DND-41 (cell line): ENCODE results near the gene TSSK6.

ENCODE experiments used
- ATAC-seq: fragments of 200-7000 bp; cut with Tn5 transposase; 3 replicates; pipeline ENCODE4 v1.9.1; 2021; ENCODE audit warnings: low read depth; ENCODE audit not compliant: insufficient read depth
- DNase-seq: peaks from one replicate; pipeline ENCODE4 v3.0.0-alpha.2; 2020
- H2AFZ ChIP-seq: 2 replicates; pipeline ENCODE4 v1.6.0; 2012; ENCODE audit warnings: low read depth, low read length
- H3K27ac ChIP-seq: 2 replicates; pipeline ENCODE4 v1.5.1; 2012; ENCODE audit warnings: low read length, inconsistent platforms
- H3K27me3 ChIP-seq: fragments of 200-600 bp; sonication (generic); 2 replicates; pipeline ENCODE4 v1.6.0; 2012; ENCODE audit warnings: low read length, mild to moderate bottlenecking, inconsistent platforms; ENCODE audit not compliant: insufficient read depth, poor library complexity
- H3K36me3 ChIP-seq: 2 replicates; pipeline ENCODE4 v1.5.1; 2012; ENCODE audit warnings: low read length, inconsistent platforms; ENCODE audit not compliant: insufficient read depth
- H3K4me1 ChIP-seq: 2 replicates; pipeline ENCODE4 v1.5.1; 2012; ENCODE audit warnings: mild to moderate bottlenecking, low read length; ENCODE audit not compliant: insufficient read depth
- H3K4me2 ChIP-seq: 2 replicates; pipeline ENCODE4 v1.6.0; 2012; ENCODE audit warnings: mild to moderate bottlenecking, moderate library complexity, low read length, inconsistent platforms; ENCODE audit not compliant: insufficient read depth
- H3K4me3 ChIP-seq, 2 experiments: fragments of 200-600 bp in 1 of 2; shearing (Covaris generic) in 1 of 2; 2 replicates each; pipeline ENCODE4 v1.5.1; 2012 to 2016; ENCODE audit warnings: inconsistent platforms in 2 of 2, low read length in 2 of 2, mild to moderate bottlenecking in 2 of 2, low read depth in 1 of 2, moderate library complexity in 1 of 2
- H3K79me2 ChIP-seq: 2 replicates; pipeline ENCODE4 v1.6.0; 2012; ENCODE audit warnings: low read length, inconsistent platforms; ENCODE audit not compliant: insufficient read depth
- H3K9ac ChIP-seq: 2 replicates; pipeline ENCODE4 v1.6.0; 2012; ENCODE audit warnings: low read depth, mild to moderate bottlenecking, inconsistent platforms, low read length, moderate library complexity
- H3K9me3 ChIP-seq: 2 replicates; pipeline ENCODE4 v1.5.1; 2012; ENCODE audit warnings: low read length, moderate library complexity, mild to moderate bottlenecking, inconsistent platforms; ENCODE audit not compliant: insufficient read depth, severe bottlenecking
- H4K20me1 ChIP-seq: 2 replicates; pipeline ENCODE4 v1.6.0; 2012; ENCODE audit warnings: low read length; ENCODE audit not compliant: insufficient read depth
- CTCF ChIP-seq: IDR thresholded peaks from 2 replicates; pipeline ENCODE4 v1.5.1; 2012; ENCODE audit warnings: borderline replicate concordance, low read length, moderate library complexity, mild to moderate bottlenecking; ENCODE audit not compliant: poor library complexity, severe bottlenecking; ENCODE audit errors: extremely low read depth
- EZH2 ChIP-seq: IDR thresholded peaks from 3 replicates; pipeline ENCODE4 v1.6.1; 2012; ENCODE audit warnings: borderline replicate concordance, low read depth, mild to moderate bottlenecking, moderate library complexity, low read length, inconsistent platforms; ENCODE audit not compliant: severe bottlenecking

TSSK6 gene

GRCh38 chr19:19538785-19539166 lies 23.4 kb upstream of the TSSK6 start:
- no peak overlapping the region for H3K4me2 ChIP-seq
- H4K20me1 ChIP-seq = no peaks in the 10 kb centered on the region
- DNase-seq = no peak
- H3K4me3 ChIP-seq = no peak overlapping the region
- no peaks in the 10 kb centered on the region for H3K4me1 ChIP-seq
- H3K36me3 ChIP-seq = no peaks in the 10 kb centered on the region
- H3K27me3 ChIP-seq = no peaks in the 10 kb centered on the region
- no peak overlapping the region for H3K9ac ChIP-seq
- H3K79me2 ChIP-seq = no peaks in the 10 kb centered on the region
- no peak overlapping the region for H2AFZ ChIP-seq
- H3K27ac ChIP-seq = no peak overlapping the region
- no peak for TF ChIP-seq CTCF
- TF ChIP-seq EZH2 = no peak
- ATAC-seq = no peak
- no peaks in the 10 kb centered on the region for H3K9me3 ChIP-seq

DNA sequence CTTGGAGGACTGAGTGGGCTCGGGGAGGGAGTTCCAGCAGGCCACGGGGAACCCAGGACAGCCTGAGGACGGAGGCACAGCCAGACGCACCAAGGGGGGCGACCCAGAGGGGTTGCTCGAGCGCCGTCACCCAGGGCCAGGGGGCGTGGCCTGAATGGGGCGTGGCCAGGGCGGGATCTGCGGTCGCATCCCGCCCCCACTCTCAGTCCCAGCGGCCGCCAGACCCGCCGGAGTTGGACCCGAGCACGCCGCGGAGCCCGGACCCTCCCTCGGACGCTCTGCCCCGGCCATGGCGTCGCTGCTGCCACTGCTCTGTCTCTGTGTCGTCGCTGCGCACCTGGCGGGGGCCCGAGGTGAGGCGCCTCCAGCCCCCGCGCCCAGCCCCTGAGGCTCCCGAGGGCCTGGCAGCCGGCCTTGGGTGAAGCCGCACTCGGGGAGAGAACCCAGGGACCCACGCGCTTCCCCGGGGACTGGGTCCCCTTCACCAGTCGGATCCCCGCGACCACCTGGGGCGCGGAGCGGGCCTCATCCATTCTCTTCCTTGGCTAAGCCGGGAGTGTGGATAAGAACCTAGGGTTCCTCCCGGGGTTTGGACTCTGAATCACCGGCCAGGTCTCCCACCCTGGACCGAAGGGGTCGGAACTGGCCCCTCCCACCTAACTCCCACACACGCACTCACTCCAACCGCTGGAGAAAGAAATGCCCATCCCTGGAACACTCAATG lies 22.9 kb upstream of the TSSK6 start, which contains the start of gene CILP2:
Gene CILP2, plus strand, starts transcription at position 205 of the 724 bp plus-strand sequence. Its CDS starts 85 bp downstream, at position 290.
- no peak for ATAC-seq
- DNase-seq = no peak

DNA sequence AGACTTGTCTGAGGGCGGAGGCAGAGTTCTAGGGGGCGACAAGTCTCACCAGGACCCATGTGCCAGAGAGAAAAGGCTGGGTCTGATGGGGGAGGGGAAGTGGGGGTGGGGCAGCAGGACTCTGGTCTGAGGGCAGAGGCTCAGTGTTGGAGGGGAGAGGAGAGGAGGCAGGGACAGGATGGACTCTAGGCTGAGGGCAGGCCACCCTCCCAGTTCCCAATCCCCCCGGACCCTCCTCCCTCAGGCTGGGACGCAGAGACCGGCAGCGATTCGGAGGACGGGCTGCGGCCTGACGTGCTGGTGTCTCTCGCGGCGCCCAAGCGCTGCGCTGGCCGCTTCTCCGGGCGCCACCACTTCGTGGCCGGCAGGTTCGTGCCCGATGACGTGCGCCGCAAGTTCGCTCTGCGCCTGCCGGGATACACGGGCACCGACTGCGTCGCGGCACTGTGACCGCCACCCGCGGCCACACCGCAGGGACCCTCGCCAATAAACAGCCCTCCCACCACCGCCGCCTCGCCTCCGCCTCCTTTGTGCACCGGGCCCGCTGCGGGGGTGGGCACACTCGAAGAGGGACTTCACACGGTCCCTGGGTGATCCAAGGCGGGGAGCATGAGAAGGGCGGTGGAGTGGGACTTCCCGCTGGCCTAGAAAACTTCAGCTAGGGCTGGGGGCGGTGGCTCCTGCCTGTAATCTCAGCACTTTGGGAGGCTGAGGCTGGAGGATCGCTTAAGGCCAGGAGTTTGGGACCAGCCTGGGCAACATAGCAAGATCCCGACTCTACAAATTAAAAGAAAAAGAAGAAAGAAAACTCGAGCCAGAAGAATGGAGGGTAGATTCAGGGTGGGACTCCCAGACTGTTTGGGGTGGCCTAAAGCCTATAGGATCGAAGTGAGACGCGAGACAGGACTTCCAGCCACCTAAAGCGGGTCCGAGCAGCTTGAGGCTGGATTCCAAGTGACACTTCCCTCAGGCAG lies 22.0 kb upstream of the TSSK6 start:
- TF ChIP-seq CTCF = no peak
- TF ChIP-seq EZH2 = no peak
- Histone ChIP-seq H3K27ac (no peak overlapping the region), H3K4me1 (peaks cover 3% of the 10 kb centered on the region)

More for the DNA sequence above, 22.9 kb upstream of the TSSK6 start, which contains the start of gene CILP2:
- Histone ChIP-seq H3K4me1 (no peaks in the 10 kb centered on the region), H3K27ac (no peak within 1 kb of the TSS), H2AFZ (no peak within 1 kb of the TSS), H3K9ac (no peak within 1 kb of the TSS), H3K79me2 (no peaks in the 10 kb centered on the region), H3K4me2 (no peak within 1 kb of the TSS), H3K9me3 (no peaks in the 10 kb centered on the region), H4K20me1 (no peaks in the 10 kb centered on the region), H3K4me3 (no peak within 1 kb of the TSS), H3K27me3 (no peaks in the 10 kb centered on the region), H3K36me3 (no peaks in the 10 kb centered on the region)
- TF ChIP-seq EZH2 (no peak), CTCF (no peak)

More for the DNA sequence above, 22.0 kb upstream of the TSSK6 start:
- H4K20me1 ChIP-seq = 0 out of 2 replicates have a peak, but pooled peaks cover 5% of the 10 kb centered on the region
- H3K4me2 ChIP-seq = no peak overlapping the region
- ATAC-seq = no peak
- no peaks in the 10 kb centered on the region for H3K79me2 ChIP-seq
- H3K9me3 ChIP-seq = no peaks in the 10 kb centered on the region
- H3K9ac ChIP-seq = no peak overlapping the region
- no peaks in the 10 kb centered on the region for H3K27me3 ChIP-seq
- no peaks in the 10 kb centered on the region for H3K36me3 ChIP-seq
- H2AFZ ChIP-seq = no peak overlapping the region
- no peak overlapping the region for H3K4me3 ChIP-seq
- no peak for DNase-seq
